ENCODE data around the gene PLEKHA3.

DNA sequence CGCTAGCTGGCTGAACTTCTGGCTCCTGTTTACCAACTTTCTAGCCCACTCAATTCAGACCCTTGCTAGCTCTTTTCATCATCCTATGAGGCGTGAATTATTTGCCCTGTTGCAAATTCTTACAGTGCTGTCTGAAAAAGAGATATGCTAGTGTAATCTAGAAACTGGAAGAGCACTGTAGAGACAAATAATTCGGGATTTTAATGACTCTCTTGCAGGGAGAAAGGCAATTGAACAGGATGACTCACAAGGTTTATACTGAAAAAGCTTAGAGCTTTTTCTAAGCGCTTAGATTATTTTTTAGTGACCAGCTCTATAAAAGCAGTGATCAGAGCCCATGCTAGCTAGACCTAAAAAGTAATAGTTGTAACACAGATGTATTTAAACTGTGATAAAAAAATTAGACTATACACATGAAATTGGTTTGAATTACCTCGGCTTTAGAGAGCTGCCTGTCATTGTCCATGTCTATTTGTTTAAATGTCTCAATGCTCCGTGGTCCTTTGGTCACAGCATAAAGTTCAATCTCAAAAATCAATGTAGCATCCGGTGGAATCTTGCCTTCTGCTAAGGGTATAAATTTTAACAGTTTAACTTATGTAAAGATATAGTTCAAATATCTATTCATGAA is 10.9 kb upstream of the PLEKHA3 start:
- no peak for TF ChIP-seq ZNF384 (IDR thresholded peaks at IDR 0.05)
- TF ChIP-seq SP1 (IDR thresholded peaks at IDR 0.05), result no peak
- TF ChIP-seq FOXM1 (IDR thresholded peaks at IDR 0.05; ENCODE audit: borderline replicate concordance), result no peak
- no peak for TF ChIP-seq SUZ12 (IDR thresholded peaks at IDR 0.05)
- TF ChIP-seq FOXK2 (IDR thresholded peaks at IDR 0.05), result no peak
- TF ChIP-seq NFRKB (IDR thresholded peaks at IDR 0.05), result no peak
- no peak for TF ChIP-seq FOXA1 (IDR thresholded peaks at IDR 0.05)

All from HEK293T (cell line).